Measurements from ENCODE around the gene CGN.

DNA sequence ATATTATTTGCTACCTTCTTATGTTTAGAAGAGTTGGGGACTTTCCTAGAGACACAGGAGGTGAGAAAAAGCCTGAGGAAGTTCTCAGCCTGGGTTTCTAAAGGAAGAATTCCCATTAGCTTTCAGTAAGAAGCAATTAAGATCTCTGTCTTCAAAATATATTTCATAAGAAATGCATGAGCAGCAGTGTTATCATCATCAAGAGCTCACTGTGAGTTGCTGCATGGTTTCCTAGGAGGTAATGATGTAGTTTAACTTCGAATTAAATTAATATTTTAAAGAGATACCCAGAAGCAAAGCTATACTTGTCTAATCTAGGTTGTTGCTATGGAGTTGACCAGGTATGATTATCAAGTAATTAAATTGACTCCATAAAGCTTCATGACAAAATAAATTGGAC is 46.2 kb upstream of the CGN start:
- no peak for TF ChIP-seq POLR2A (IDR thresholded peaks at IDR 0.05)
- TF ChIP-seq, protein P1, sequence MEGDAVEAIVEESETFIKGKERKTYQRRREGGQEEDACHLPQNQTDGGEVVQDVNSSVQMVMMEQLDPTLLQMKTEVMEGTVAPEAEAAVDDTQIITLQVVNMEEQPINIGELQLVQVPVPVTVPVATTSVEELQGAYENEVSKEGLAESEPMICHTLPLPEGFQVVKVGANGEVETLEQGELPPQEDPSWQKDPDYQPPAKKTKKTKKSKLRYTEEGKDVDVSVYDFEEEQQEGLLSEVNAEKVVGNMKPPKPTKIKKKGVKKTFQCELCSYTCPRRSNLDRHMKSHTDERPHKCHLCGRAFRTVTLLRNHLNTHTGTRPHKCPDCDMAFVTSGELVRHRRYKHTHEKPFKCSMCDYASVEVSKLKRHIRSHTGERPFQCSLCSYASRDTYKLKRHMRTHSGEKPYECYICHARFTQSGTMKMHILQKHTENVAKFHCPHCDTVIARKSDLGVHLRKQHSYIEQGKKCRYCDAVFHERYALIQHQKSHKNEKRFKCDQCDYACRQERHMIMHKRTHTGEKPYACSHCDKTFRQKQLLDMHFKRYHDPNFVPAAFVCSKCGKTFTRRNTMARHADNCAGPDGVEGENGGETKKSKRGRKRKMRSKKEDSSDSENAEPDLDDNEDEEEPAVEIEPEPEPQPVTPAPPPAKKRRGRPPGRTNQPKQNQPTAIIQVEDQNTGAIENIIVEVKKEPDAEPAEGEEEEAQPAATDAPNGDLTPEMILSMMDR (IDR thresholded peaks at IDR 0.05) = no peak
